Measurements from ENCODE around the gene BBS9. TPM values are rescaled to one million over a fixed set of nuclear protein-coding genes. Genes with fewer than 3 reads are reported as not detected.

The BBS9 gene
- total RNA-seq, 1 donor from 2014 or later = 3.8 TPM

GRCh38 chr7:33582533-33582932 lies 453.2 kb downstream of the BBS9 start:
- Mint-ChIP-seq H3K27me3 (ENCODE audit: insufficient read depth) (no peaks in the 10 kb centered on the region), H3K4me3 (no peak overlapping the region), H3K9me3 (no peaks in the 10 kb centered on the region), H3K36me3 (ENCODE audit: low read depth) (no peaks in the 10 kb centered on the region), H3K4me1 (ENCODE audit: low read depth) (no peaks in the 10 kb centered on the region), H3K27ac (no peak overlapping the region)
- DNase-seq (ENCODE audit: low spot score) = no peak
- intact Hi-C loops (cut with micrococcal nuclease) = no loop called here

DNA sequence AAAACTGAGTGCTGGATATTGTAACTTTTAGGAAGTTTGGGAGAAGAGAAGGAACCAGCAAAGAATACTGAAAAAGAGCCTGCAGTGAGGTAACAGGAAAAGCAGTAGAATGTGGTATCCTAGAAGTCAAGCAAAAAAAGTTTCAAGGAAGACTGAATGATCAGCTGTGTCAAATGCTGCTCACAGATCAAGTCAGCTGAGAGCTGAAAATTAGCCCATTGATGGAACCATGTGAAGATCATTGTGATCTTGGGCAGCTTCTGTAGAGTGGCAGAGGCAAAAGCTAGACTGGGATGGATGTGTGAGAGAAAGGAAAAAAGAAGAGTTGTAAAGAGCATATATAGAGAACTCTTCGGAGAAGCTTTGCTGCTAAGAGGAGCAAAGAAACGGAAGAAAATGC lies 460.5 kb downstream of the BBS9 start:
- no peaks in the 10 kb centered on the region for H3K9me3 Mint-ChIP-seq
- no peaks in the 10 kb centered on the region for H3K27me3 Mint-ChIP-seq (ENCODE audit: insufficient read depth)
- no peaks in the 10 kb centered on the region for H3K36me3 Mint-ChIP-seq (ENCODE audit: low read depth)
- H3K27ac Mint-ChIP-seq = no peak overlapping the region
- DNase-seq (ENCODE audit: low spot score) = no peak
- H3K4me1 Mint-ChIP-seq (ENCODE audit: low read depth) = no peaks in the 10 kb centered on the region
- intact Hi-C loops (cut with micrococcal nuclease) = no loop called here
- H3K4me3 Mint-ChIP-seq = no peak overlapping the region

GRCh38 chr7:33590916-33591315 lies 461.6 kb downstream of the BBS9 start:
- intact Hi-C loops (cut with micrococcal nuclease) = no loop called here
- H3K9me3 Mint-ChIP-seq = no peaks in the 10 kb centered on the region
- no peaks in the 10 kb centered on the region for H3K4me1 Mint-ChIP-seq (ENCODE audit: low read depth)
- no peak for DNase-seq (ENCODE audit: low spot score)
- H3K27ac Mint-ChIP-seq = no peak overlapping the region
- no peak overlapping the region for H3K4me3 Mint-ChIP-seq
- no peaks in the 10 kb centered on the region for H3K36me3 Mint-ChIP-seq (ENCODE audit: low read depth)
- H3K27me3 Mint-ChIP-seq (ENCODE audit: insufficient read depth) = no peaks in the 10 kb centered on the region

- Mint-ChIP-seq H3K36me3 (ENCODE audit: low read depth) (no peaks in the 10 kb centered on the region), H3K27ac (no peak overlapping the region), H3K4me1 (ENCODE audit: low read depth) (no peaks in the 10 kb centered on the region), H3K27me3 (ENCODE audit: insufficient read depth) (no peaks in the 10 kb centered on the region), H3K4me3 (no peak overlapping the region), H3K9me3 (no peaks in the 10 kb centered on the region)
- DNase-seq (ENCODE audit: low spot score) = no peak
- intact Hi-C loops (cut with micrococcal nuclease) = no loop called here
These were observed 462.1 kb downstream of the BBS9 start for GRCh38 chr7:33591490-33591889.

DNA sequence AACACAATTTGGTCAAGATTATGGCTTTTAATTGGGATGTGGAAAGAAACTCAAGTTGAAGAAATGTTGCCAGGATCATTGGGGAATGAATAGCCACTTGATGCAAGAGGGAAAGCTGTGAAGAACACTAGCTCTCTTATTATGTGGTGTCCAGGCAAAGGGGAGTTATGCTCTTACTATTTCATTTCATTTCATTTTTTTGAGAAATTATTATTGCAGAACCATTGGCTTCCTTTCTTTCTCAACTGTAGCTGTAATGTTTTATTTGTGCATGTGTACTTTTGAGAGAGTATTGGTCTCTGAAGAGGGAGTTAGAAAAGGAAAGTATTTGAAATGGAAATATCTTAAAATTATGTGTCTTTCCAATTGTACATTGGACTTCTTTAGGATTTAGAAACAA lies 463.4 kb downstream of the BBS9 start:
- H3K4me3 Mint-ChIP-seq = no peak overlapping the region
- no peaks in the 10 kb centered on the region for H3K4me1 Mint-ChIP-seq (ENCODE audit: low read depth)
- intact Hi-C loops (cut with micrococcal nuclease) = no loop called here
- H3K27me3 Mint-ChIP-seq (ENCODE audit: insufficient read depth) = no peaks in the 10 kb centered on the region
- H3K36me3 Mint-ChIP-seq (ENCODE audit: low read depth) = no peaks in the 10 kb centered on the region
- no peaks in the 10 kb centered on the region for H3K9me3 Mint-ChIP-seq
- H3K27ac Mint-ChIP-seq = no peak overlapping the region
- DNase-seq (ENCODE audit: low spot score) = no peak

- no peaks in the 10 kb centered on the region for H3K4me1 Mint-ChIP-seq (ENCODE audit: low read depth)
- no peaks in the 10 kb centered on the region for H3K27me3 Mint-ChIP-seq (ENCODE audit: insufficient read depth)
- no peak for DNase-seq (ENCODE audit: low spot score)
- intact Hi-C loops (cut with micrococcal nuclease) = no loop called here
- H3K4me3 Mint-ChIP-seq = no peak overlapping the region
- no peak overlapping the region for H3K27ac Mint-ChIP-seq
- H3K9me3 Mint-ChIP-seq = no peaks in the 10 kb centered on the region
- H3K36me3 Mint-ChIP-seq (ENCODE audit: low read depth) = no peaks in the 10 kb centered on the region
These were observed 464.2 kb downstream of the BBS9 start for GRCh38 chr7:33593611-33594010.

DNA sequence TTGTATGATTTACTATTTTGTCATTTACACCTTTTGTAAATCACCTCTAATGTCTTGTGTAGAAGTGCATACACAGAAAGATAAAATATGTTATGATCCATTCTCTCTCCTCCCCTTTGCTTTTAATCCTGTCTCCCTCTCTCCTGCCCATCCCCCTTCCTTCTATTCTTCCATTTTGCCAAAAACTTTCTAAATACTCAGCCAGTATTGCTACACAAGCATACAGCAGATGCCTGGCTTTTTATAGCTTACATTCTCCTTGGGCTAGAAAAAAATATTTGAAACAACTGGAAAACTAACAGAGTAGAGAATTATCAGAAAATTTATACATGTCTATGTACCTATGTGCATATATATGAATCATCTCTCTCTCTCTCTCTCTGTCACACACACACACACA lies 467.3 kb downstream of the BBS9 start:
- no peak overlapping the region for H3K27ac Mint-ChIP-seq
- no peak overlapping the region for H3K4me3 Mint-ChIP-seq
- no peaks in the 10 kb centered on the region for H3K4me1 Mint-ChIP-seq (ENCODE audit: low read depth)
- no peaks in the 10 kb centered on the region for H3K9me3 Mint-ChIP-seq
- intact Hi-C loops (cut with micrococcal nuclease) = no loop called here
- no peaks in the 10 kb centered on the region for H3K36me3 Mint-ChIP-seq (ENCODE audit: low read depth)
- H3K27me3 Mint-ChIP-seq (ENCODE audit: insufficient read depth) = no peaks in the 10 kb centered on the region
- DNase-seq (ENCODE audit: low spot score) = no peak

- Mint-ChIP-seq H3K27me3 (ENCODE audit: insufficient read depth) (no peaks in the 10 kb centered on the region), H3K4me1 (ENCODE audit: low read depth) (no peaks in the 10 kb centered on the region), H3K9me3 (no peaks in the 10 kb centered on the region), H3K4me3 (no peak overlapping the region), H3K27ac (no peak overlapping the region), H3K36me3 (ENCODE audit: low read depth) (no peaks in the 10 kb centered on the region)
- DNase-seq (ENCODE audit: low spot score) = no peak
- intact Hi-C loops (cut with micrococcal nuclease) = no loop called here
These were observed 467.8 kb downstream of the BBS9 start for GRCh38 chr7:33597181-33597580.

DNA sequence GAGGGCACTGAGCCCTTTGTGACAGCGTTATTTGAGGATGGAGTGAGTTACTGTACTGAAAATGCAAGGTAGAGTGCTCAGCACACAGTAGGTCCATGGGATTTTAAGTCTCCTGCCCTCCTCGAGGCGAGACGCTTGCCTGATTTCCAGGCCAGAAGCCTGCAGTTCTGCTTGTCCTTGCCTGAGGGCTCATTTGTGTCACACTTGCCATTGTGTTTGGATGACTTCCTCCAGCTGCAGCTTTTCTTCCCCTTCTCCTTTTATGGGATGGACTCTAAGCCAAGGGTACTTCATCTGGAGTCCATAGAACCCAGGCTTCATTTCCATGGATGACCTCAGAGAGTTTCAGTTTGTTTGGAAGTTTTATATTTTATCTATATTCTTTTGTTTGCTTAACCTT lies 471.7 kb downstream of the BBS9 start:
- Mint-ChIP-seq H3K4me1 (ENCODE audit: low read depth) (no peaks in the 10 kb centered on the region), H3K27me3 (ENCODE audit: insufficient read depth) (no peaks in the 10 kb centered on the region), H3K36me3 (ENCODE audit: low read depth) (no peaks in the 10 kb centered on the region), H3K4me3 (no peak overlapping the region), H3K27ac (no peak overlapping the region), H3K9me3 (no peaks in the 10 kb centered on the region)
- no peak for DNase-seq (ENCODE audit: low spot score)
- intact Hi-C loops (cut with micrococcal nuclease) = no loop called here

GRCh38 chr7:33601884-33602283 lies 472.5 kb downstream of the BBS9 start:
- Mint-ChIP-seq H3K9me3 (no peaks in the 10 kb centered on the region), H3K4me1 (ENCODE audit: low read depth) (no peaks in the 10 kb centered on the region), H3K4me3 (no peak overlapping the region), H3K36me3 (ENCODE audit: low read depth) (no peaks in the 10 kb centered on the region), H3K27ac (no peak overlapping the region), H3K27me3 (ENCODE audit: insufficient read depth) (no peaks in the 10 kb centered on the region)
- intact Hi-C loops (cut with micrococcal nuclease) = no loop called here
- no peak for DNase-seq (ENCODE audit: low spot score)

GRCh38 chr7:33604056-33604455 lies 474.7 kb downstream of the BBS9 start:
- intact Hi-C loops (cut with micrococcal nuclease) = no loop called here
- Mint-ChIP-seq H3K27ac (no peak overlapping the region), H3K36me3 (ENCODE audit: low read depth) (no peaks in the 10 kb centered on the region), H3K4me3 (no peak overlapping the region), H3K4me1 (ENCODE audit: low read depth) (no peaks in the 10 kb centered on the region), H3K27me3 (ENCODE audit: insufficient read depth) (no peaks in the 10 kb centered on the region), H3K9me3 (no peaks in the 10 kb centered on the region)
- DNase-seq (ENCODE audit: low spot score) = no peak

DNA sequence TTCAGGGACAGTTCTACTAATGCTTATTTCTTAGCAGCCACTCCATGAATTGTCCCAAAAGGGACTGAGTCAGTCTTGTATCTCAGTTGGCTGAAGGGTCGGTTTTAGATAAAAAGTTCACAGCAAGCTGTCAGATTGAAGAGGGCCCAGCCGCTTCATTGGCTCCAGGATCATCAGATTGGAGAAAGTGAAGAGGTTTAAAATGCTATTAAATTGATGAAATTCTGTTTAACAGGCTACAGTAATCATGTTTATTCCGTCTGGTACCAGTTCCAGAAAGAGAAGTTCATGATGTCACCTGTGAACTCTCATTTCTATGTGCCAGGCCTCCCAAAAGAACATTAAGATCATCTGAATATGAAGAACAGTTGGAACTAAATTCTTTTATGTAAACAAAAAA lies 481.6 kb downstream of the BBS9 start:
- no peak for DNase-seq (ENCODE audit: low spot score)
- H3K9me3 Mint-ChIP-seq = no peaks in the 10 kb centered on the region
- H3K27me3 Mint-ChIP-seq (ENCODE audit: insufficient read depth) = no peaks in the 10 kb centered on the region
- no peak overlapping the region for H3K4me3 Mint-ChIP-seq
- intact Hi-C loops (cut with micrococcal nuclease) = loop anchor here (10.0 kb wide), 1 partner anchor 426 kb away; no protein-coding TSS in a partner anchor
- H3K4me1 Mint-ChIP-seq (ENCODE audit: low read depth) = no peaks in the 10 kb centered on the region
- H3K36me3 Mint-ChIP-seq (ENCODE audit: low read depth) = no peaks in the 10 kb centered on the region
- no peak overlapping the region for H3K27ac Mint-ChIP-seq

DNA sequence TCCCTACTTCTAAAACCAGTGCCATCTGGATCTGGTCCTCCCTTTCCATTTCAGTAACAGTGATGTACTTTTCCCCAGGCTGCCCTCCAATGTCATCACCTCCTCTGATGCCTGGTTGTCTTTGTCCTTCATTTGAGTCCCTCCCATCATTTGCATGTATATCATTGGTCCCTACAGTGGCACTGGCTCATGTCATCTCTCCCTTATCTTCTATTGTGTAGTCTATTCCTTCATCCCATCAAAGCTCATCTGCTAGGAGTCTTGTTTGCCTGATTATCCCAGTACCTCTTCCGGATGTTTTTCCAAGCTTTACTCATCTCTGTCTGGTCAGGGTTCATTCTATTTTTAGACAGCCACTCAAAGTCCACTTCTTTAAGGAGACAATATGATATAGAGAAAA lies 483.1 kb downstream of the BBS9 start:
- Mint-ChIP-seq H3K9me3 (peaks cover under 1% of the 10 kb centered on the region), H3K27ac (no peak overlapping the region), H3K27me3 (ENCODE audit: insufficient read depth) (no peaks in the 10 kb centered on the region), H3K36me3 (ENCODE audit: low read depth) (no peaks in the 10 kb centered on the region), H3K4me3 (no peak overlapping the region), H3K4me1 (ENCODE audit: low read depth) (no peaks in the 10 kb centered on the region)
- DNase-seq (ENCODE audit: low spot score) = no peak
- intact Hi-C loops (cut with micrococcal nuclease) = loop anchor here (10.0 kb wide), 1 partner anchor 428 kb away; no protein-coding TSS in a partner anchor

DNA sequence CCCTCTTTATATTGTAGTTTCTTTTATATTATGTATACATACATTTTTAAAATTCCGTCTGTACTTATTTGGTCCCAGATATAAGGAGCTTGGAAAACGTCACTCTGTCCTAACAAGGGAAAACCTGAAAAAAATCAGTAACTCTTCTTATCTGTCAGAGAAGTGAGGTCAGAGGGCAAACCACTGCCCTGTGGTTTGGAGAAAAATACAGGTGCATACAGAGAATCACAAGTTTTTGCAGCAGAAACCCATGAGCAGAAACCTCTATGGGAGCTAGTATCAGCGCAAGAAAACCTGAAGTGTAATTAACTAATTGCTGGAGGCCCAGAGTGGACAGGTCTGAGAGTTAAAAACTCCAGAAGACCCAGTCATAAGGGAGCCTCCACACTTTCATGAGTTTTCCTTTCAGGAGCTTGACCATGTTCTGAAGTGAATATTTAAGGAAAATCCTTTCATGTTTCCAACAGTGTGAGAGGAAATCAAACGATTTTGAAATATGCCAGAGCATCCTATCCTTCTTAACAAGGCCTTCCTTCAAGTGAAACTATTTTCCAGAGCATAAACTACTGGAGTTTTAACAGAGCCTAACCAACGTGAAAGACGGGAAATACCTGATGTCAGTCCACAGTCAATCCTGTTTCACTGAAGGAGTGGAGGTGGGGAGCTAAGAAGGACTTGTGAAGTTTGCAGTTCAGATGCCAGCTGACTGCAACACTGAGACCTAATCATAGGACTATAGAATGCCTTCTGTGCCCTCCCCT lies 485.2 kb downstream of the BBS9 start:
- intact Hi-C loops (cut with micrococcal nuclease) = loop anchor here (10.0 kb wide), 1 partner anchor 430 kb away; no protein-coding TSS in a partner anchor
- H3K4me1 Mint-ChIP-seq (ENCODE audit: low read depth) = no peaks in the 10 kb centered on the region
- H3K27me3 Mint-ChIP-seq (ENCODE audit: insufficient read depth) = no peaks in the 10 kb centered on the region
- peaks cover 3% of the 10 kb centered on the region for H3K9me3 Mint-ChIP-seq
- H3K4me3 Mint-ChIP-seq = no peak overlapping the region
- H3K36me3 Mint-ChIP-seq (ENCODE audit: low read depth) = no peaks in the 10 kb centered on the region
- DNase-seq (ENCODE audit: low spot score) = no peak
- H3K27ac Mint-ChIP-seq = no peak overlapping the region

Data from activated T-helper 1 cell treated with anti-CD3 and anti-CD28 coated beads, Interleukin-12 subunit alpha, Interleukin-12 subunit beta, Interleukin-2, Interleukin-4 antibody, amounts not matched to agents 30 ng/mL and 10 ng/mL and 1 ng/mL, durations not matched to agents 14 hours and 24 hours and 36 hours (primary cell).